SJSA1 (cell line): ENCODE results near the gene RAC2. TPM values are rescaled to one million over a fixed set of nuclear protein-coding genes. Genes with fewer than 3 reads are reported as not detected.
A peak's percentile ranks its signal among the peaks of the same experiment; 100 is the strongest.

ENCODE experiments used
- DNase-seq, 2 experiments: peaks; one replicate each; pipeline ENCODE4 v3.0.0-alpha.2; 2015 to 2020; ENCODE audit warnings: low spot score in 2 of 2, low read depth in 1 of 2
- H3K27ac ChIP-seq: fragments of 250-450 bp; sonication (Bioruptor Pico); 2 replicates; pipeline ENCODE4 v1.5.1; 2020; ENCODE audit warnings: mild to moderate bottlenecking, moderate library complexity
- H3K27me3 ChIP-seq: fragments of 250-450 bp; sonication (Bioruptor Pico); replicated peaks from 2 replicates; pipeline ENCODE4 v1.5.1; 2020; ENCODE audit warnings: mild to moderate bottlenecking, moderate library complexity
- H3K36me3 ChIP-seq: fragments of 250-450 bp; sonication (Bioruptor Pico); 2 replicates; pipeline ENCODE4 v1.5.1; 2020; ENCODE audit warnings: mild to moderate bottlenecking
- H3K4me1 ChIP-seq: fragments of 250-450 bp; sonication (Bioruptor Pico); replicated peaks from 2 replicates; pipeline ENCODE4 v1.6.1; 2021; ENCODE audit warnings: mild to moderate bottlenecking
- H3K4me3 ChIP-seq: fragments of 250-450 bp; sonication (Bioruptor Pico); 2 replicates; pipeline ENCODE4 v1.5.1; 2020; ENCODE audit warnings: mild to moderate bottlenecking
- H3K9me3 ChIP-seq: fragments of 250-450 bp; sonication (Bioruptor Pico); replicated peaks from 2 replicates; pipeline ENCODE4 v1.5.1; 2020; ENCODE audit warnings: mild to moderate bottlenecking
- total RNA-seq: library from RNA; depleted of rRNA; stranded (reverse); fragments of >200 nt; shearing (Covaris generic); gene quantifications from 2 replicates; pipeline ENCODE4 v1.2.3, GENCODE V29; 2014

Gene RAC2
- total RNA-seq, 1 experiment from 2014 or later = 2.1 TPM

- Histone ChIP-seq H3K36me3 (no peaks in the 10 kb centered on the region), H3K27me3 (no peaks in the 10 kb centered on the region), H3K27ac (peak overlapping the region; percentile 73), H3K4me3 (peak overlapping the region; percentile 51), H3K9me3 (no peaks in the 10 kb centered on the region), H3K4me1 (peaks cover 24% of the 10 kb centered on the region)
- DNase-seq = peak; percentile 95 to 99
Measured at GRCh38 chr22:37199103-37199759, 44.8 kb downstream of the RAC2 start.

DNA sequence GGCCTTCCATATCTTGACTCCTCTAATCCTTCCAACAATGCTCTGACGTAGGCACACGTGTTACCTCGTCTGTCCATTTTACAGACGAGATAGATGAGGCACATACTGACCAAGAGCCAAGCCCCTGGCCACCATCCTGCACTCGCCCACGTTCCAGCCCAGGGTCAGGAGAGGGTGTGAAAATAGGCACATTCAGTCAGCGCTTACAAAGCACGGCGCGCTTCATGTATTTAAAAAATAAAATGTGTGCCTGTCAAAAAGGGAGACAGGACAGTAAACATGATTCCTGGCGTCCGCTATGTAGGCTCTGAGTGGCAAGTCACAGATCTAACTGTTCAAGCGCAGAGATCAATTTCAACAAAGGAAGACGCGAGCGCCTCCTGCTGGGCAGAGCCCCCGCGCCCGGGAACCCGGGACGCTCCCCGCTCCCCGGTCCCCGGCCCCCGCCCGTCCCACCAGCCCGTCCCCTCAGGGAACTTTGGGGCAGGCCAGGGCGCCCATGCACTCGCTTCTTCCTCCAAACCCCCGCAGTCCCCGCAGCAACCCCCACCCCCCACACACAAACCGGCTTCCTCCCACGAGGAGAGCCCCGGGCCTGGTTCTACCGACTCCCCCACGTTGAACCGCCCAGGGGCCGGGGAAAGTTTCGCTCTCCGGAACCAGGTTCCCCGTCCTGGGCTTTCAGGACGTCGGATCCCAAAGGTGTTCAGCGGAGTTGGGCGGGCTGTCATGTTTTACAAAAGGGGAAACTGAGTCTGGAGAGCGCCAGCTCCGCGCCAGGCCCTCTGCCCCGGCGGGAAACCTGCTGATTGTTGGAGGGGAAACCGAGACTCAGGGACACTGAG lies 45.6 kb downstream of the RAC2 start:
- H3K36me3 ChIP-seq = no peaks in the 10 kb centered on the region
- H3K4me1 ChIP-seq = peaks cover 24% of the 10 kb centered on the region
- peak; percentile 51 to 72 for DNase-seq
- peak overlapping the region; percentile 51 for H3K4me3 ChIP-seq
- no peaks in the 10 kb centered on the region for H3K9me3 ChIP-seq
- no peaks in the 10 kb centered on the region for H3K27me3 ChIP-seq
- peak overlapping the region; percentile 73 for H3K27ac ChIP-seq

DNA sequence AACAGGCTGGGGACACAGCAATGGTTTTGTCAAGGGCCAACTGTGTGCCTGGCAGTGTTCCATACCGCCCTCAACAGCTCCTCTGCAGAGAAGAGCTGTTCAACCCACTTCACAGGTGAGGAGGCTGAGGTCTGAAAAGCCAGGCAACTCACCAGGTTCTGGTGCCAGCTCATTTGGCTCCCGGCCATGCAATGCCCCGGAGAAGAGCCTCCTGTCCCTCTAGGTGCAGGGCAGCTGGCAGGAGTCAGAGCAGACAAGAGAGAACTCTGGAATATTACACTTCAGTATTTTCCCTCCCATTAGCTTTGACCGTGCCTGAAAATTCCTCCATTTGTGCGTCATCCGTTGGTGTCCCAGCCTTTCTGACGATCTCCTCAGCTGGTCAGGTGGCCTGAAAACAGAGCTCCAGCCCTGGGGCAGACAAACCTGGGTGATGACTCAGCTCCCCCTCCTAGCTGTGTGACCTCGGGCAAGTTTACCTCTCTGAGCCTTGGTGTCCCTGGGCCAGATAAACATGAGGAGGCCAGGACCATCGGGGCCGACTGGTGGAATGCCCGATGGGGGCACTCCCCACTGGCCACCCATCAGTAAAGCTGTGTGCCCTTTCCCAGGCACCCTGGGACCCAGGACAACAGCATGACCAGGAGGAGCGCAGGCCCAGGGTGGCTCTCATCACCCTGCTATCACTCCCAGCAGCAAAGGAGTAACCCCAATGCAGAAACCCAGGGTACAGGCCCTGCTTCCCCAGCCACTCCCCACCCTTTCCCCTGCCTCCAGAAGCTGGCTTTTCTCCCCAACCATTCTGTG lies 46.4 kb downstream of the RAC2 start:
- no peaks in the 10 kb centered on the region for H3K27me3 ChIP-seq
- peak; percentile 64 to 74 for DNase-seq
- no peaks in the 10 kb centered on the region for H3K9me3 ChIP-seq
- no peak overlapping the region for H3K4me3 ChIP-seq
- H3K4me1 ChIP-seq = peaks cover 24% of the 10 kb centered on the region
- H3K27ac ChIP-seq = 0 out of 2 replicates have a peak overlapping the region, but pooled peaks have one; percentile 1
- no peaks in the 10 kb centered on the region for H3K36me3 ChIP-seq

DNA sequence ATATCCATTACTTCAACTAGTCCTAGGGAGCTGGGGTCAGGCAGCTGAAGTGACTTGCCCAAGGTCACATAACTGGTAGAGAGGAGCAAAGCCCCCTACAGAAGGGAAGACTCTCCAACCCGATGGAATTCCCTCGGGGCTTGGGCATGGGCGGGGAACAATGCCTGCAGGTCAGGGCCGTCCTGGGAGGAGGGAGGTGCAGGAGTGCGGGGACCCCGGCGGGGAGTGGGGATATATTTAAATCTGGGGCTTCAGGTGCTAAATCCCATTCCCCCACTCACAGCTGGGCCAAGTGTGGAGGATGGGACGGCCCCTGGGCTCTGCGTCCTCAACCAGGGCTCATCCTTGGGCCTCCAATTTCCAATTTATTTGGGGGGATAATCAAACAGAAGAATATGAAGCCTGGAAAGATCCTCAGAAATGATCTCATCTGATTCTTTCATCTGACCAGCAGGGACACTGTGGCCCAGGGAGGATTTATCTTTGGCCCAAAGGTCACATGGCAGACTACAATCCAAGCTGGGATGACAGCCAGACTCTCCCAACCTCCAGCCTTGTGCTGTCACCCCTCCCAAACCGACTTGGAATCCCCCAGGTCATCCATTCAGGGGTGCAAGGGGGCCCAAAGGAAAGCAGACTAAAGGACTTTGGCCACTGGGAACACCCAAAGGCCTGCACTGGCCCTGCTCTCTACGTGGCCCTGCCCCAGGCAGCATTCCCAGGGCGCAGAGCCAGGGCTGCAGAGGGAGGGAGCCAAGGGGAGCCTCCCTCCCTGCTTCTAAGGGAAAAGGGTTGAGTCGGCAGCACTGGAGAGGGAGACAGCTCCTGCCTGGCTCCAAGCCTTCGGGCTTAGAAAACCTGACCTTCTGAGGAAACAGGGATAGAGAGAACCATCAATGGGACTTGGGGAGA lies 47.3 kb downstream of the RAC2 start:
- Histone ChIP-seq H3K27me3 (no peaks in the 10 kb centered on the region), H3K4me3 (no peak overlapping the region), H3K27ac (no peak overlapping the region), H3K36me3 (no peaks in the 10 kb centered on the region), H3K9me3 (no peaks in the 10 kb centered on the region), H3K4me1 (peaks cover 24% of the 10 kb centered on the region)
- peak in 1 of 2 experiments; percentile 51 for DNase-seq

GRCh38 chr22:37195921-37196320 lies 48.1 kb downstream of the RAC2 start:
- no peak overlapping the region for H3K4me3 ChIP-seq
- no peak overlapping the region for H3K27ac ChIP-seq
- H3K9me3 ChIP-seq = no peaks in the 10 kb centered on the region
- no peak for DNase-seq
- H3K36me3 ChIP-seq = no peaks in the 10 kb centered on the region
- H3K4me1 ChIP-seq = peaks cover 24% of the 10 kb centered on the region
- H3K27me3 ChIP-seq = no peaks in the 10 kb centered on the region

DNA sequence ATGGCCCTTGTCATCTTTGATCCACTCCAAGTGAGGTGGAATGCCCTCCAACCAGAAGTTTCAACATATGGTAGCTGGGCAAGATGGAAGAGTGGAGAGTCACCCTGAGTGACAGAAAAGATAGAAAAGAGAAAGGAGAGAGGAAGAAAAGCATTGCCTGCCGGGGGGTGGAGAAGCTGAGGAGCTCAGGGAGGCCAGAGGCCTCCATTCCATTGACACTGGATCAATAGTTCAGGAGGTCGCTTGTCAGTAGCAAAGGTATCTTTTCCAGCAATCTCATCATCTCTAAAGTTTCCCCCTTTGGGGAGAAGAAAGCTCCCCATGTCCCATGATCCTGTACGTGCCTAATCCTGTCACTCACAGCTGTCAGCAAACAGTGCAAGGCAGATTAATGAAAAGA lies 49.3 kb downstream of the RAC2 start:
- Histone ChIP-seq H3K27ac (no peak overlapping the region), H3K4me1 (peaks cover 23% of the 10 kb centered on the region), H3K9me3 (no peaks in the 10 kb centered on the region), H3K4me3 (no peak overlapping the region), H3K36me3 (no peaks in the 10 kb centered on the region), H3K27me3 (no peaks in the 10 kb centered on the region)
- DNase-seq = no peak

DNA sequence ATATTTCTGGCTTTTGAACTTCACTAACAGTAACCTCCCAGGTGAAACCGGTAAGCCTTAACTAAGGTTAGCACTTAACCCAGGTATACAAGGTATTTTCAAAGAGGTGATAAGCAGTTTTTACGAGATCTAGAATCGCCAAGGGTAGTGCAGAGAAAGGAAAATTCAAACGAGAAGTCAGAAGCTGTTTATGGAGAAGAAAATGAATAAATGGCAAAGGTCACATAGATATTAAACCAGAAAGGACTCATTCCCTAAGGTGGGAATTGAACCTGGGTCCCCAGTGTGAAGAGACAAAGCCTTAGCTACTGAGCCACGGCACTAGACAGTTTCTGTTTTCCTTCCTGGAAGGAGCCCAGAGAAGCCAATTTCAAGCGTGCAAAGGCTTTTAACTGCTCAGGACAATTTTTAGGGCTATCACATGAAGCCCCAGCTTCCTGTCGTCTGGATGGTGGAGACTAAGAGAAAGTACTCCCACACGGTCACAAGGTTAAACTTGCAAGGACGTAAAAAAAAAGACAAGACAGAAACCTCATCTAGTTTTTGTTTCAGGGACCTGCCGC lies 50.4 kb downstream of the RAC2 start:
- H3K4me3 ChIP-seq = no peak overlapping the region
- H3K36me3 ChIP-seq = no peaks in the 10 kb centered on the region
- no peaks in the 10 kb centered on the region for H3K27me3 ChIP-seq
- H3K27ac ChIP-seq = no peak overlapping the region
- no peaks in the 10 kb centered on the region for H3K9me3 ChIP-seq
- H3K4me1 ChIP-seq = peaks cover 25% of the 10 kb centered on the region
- DNase-seq = peak in 1 of 2 experiments; percentile 23

DNA sequence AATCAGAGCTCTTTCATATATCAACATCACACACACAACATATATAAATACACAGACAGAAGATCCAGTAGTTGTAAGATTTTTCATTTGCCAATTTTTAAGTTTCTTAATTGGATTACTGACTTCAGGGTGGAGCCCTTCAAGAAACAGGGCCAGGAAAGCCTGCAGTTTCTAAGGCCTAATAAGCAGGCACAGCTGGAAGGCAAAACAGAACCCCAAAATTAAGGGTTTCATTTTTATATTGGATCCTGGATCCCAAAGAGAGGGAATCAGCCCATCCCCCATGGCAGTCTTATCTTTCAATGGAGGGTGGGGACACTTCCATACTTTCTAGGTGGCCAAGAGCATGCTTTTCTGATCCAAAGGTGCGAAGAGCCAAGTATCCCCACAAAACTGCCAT lies 51.3 kb downstream of the RAC2 start:
- no peak for DNase-seq
- peaks cover 29% of the 10 kb centered on the region for H3K4me1 ChIP-seq
- no peaks in the 10 kb centered on the region for H3K9me3 ChIP-seq
- H3K4me3 ChIP-seq = no peak overlapping the region
- H3K27me3 ChIP-seq = no peaks in the 10 kb centered on the region
- no peak overlapping the region for H3K27ac ChIP-seq
- no peaks in the 10 kb centered on the region for H3K36me3 ChIP-seq

GRCh38 chr22:37192204-37192603 lies 51.9 kb downstream of the RAC2 start:
- Histone ChIP-seq H3K9me3 (no peaks in the 10 kb centered on the region), H3K27me3 (no peaks in the 10 kb centered on the region), H3K4me3 (no peak overlapping the region), H3K27ac (no peak overlapping the region), H3K4me1 (peaks cover 29% of the 10 kb centered on the region), H3K36me3 (no peaks in the 10 kb centered on the region)
- DNase-seq = no peak

DNA sequence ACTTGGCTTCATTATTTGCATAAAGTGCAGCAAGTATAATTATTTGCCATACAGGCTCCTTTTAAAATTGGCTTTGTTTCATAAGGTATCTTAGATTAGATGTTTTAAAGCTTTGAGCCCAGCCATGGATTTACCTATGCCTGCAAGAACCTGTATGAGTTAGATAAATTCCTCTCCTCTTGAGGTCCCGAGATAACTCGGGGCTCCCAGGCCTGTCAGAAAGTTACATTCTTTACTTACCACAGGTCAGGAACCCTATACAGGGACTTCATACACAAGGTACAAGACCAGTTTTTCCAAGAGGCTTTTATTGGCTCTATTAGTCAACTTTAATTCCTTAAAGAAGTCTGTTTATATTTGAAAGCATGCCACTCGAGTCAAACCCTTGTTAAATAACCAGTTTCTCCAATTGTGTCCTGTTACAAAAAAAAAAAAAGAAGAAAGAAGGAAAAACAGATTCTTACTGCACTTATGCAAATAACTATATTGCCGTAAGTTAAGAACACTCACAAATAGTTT lies 53.7 kb downstream of the RAC2 start:
- Histone ChIP-seq H3K27me3 (no peaks in the 10 kb centered on the region), H3K4me3 (no peak overlapping the region), H3K27ac (no peak overlapping the region), H3K4me1 (peaks cover 33% of the 10 kb centered on the region), H3K9me3 (no peaks in the 10 kb centered on the region), H3K36me3 (no peaks in the 10 kb centered on the region)
- DNase-seq = no peak

DNA sequence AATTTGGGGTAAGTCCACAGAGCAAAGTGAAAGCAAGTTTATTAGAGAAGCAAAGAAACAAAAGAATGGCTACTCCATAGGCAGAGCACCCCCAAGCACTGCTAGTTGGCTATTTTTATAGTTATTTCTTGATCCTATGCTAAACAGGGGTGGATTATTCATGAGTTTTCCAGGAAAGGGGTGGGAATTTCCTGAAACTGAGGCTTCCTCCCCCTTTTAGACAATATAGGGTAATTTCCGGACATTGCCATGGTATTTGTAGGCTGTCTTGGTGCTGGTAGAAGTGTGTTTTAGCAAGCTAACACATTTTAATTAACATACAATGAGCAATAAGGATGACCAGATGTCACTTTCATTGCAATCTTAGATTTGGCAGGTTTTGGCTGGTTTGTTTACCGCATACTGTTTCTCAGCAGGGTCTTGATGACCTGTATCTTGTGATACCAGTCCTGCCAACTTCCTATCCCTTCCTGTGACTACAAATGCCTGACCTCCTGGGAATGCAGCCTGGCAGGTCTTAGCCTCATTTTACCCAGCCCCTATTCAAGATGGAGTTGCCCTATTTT lies 55.1 kb downstream of the RAC2 start:
- Histone ChIP-seq H3K4me3 (no peak overlapping the region), H3K27ac (0 out of 2 replicates have a peak overlapping the region, but pooled peaks have one; percentile 8)

More for the DNA sequence above, 55.1 kb downstream of the RAC2 start:
- peak in 1 of 2 experiments; percentile 11 for DNase-seq
- no peaks in the 10 kb centered on the region for H3K9me3 ChIP-seq
- H3K27me3 ChIP-seq = no peaks in the 10 kb centered on the region
- H3K4me1 ChIP-seq = peaks cover 33% of the 10 kb centered on the region
- no peaks in the 10 kb centered on the region for H3K36me3 ChIP-seq
